Activated CD8-positive, alpha-beta memory T cell treated with anti-CD3 and anti-CD28 coated beads for 36 hours (primary cell): ENCODE results near the gene TMEM200A. TPM values are rescaled to one million over a fixed set of nuclear protein-coding genes. Genes with fewer than 3 reads are reported as not detected.
"Not testable (repeated sequence)": the region's sequence is repeated elsewhere in the genome, so short reads cannot be mapped to it uniquely, and the experiment has no call there.

Experiments used
- CTCF ChIA-PET: fragments of 350-600 bp; sonication (Branson Sonifier 250); formaldehyde crosslinking; loops from one replicate; lab custom pipeline; 2021; ENCODE audit warnings: antibody characterized with exemption; lab: Charles Lee
- POLR2A ChIA-PET: fragments of 350-600 bp; sonication (Branson Sonifier 250); formaldehyde crosslinking; loops from one replicate; lab custom pipeline; 2021; ENCODE audit warnings: antibody characterized with exemption; lab: Charles Lee
- total RNA-seq, 2 experiments: library from RNA; stranded (reverse); gene quantifications; one replicate each; pipeline ENCODE4 v1.2.3, GENCODE V29; 2021

The TMEM200A gene
- under 1 TPM; 0.70 to 0.92 TPM for total RNA-seq

- ChIA-PET POLR2A (no interaction called here), CTCF (interaction anchor here (0.5 to 1.5 kb wide), 4 partner anchors 44 to 333 kb away, joined by 3 to 4 read pairs (median 4); no protein-coding TSS in a partner anchor)
Measured at GRCh38 chr6:130365166-130366106, at the start of gene TMEM200A. Gene TMEM200A (plus strand): TSS chr6:130366017. CDS start chr6:130440423, 74,406 bp downstream.

DNA sequence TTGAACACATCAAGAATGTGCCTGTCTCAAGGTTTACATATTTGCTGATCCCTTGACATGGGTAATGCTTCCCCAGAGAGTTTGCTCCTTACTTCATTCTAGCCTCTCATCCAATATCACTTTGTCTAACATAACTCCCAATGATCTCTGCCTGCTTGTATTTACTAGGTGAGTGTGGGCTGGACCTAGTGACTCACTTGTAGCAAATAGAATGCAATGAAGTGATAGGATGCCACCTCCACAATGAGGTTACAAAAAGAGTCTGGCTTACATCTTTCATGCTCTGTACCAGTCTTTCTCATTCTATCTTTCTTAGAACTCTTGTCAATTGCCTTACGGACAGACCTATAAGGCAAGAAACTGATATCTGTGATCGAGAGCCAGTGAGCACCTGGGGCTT lies 44.9 kb upstream of the TMEM200A start:
- ChIA-PET CTCF (interaction anchor here (1.2 to 1.3 kb wide), 2 partner anchors 45 to 376 kb away, joined by 4 to 5 read pairs; partner anchors contain the start of gene TMEM200A), POLR2A (no interaction called here)

DNA sequence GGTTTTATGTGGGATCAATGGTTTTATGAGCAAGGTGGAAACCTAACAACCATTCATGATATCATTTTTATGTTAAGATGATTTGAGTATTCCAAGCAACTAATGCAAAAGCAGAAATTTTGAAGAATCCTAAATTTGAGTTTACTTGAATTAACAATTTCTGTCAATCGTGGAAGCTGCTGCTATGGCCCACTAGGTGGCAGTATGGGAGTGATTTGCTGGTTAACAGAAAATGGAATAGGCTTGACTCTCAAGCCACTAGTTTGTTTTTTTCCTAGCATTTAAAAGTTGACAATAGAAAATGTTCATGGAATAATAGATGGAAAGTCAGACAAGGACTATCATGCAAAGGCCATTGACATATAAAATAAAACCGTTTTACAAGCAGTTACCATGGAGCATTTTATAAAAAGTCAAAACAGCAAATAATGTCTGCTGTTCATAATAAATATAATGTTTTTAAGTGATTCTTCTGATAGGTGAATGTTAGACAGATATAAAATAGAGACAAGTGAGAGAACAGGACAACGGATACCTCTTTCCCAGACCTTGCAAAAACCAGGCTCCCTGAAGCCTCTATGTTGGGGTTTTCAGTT lies 43.0 kb upstream of the TMEM200A start:
- CTCF ChIA-PET, result interaction anchor here (0.9 to 1.8 kb wide), 5 partner anchors 9 to 550 kb away, joined by 3 read pairs; no protein-coding TSS in a partner anchor
- POLR2A ChIA-PET, result no interaction called here

DNA sequence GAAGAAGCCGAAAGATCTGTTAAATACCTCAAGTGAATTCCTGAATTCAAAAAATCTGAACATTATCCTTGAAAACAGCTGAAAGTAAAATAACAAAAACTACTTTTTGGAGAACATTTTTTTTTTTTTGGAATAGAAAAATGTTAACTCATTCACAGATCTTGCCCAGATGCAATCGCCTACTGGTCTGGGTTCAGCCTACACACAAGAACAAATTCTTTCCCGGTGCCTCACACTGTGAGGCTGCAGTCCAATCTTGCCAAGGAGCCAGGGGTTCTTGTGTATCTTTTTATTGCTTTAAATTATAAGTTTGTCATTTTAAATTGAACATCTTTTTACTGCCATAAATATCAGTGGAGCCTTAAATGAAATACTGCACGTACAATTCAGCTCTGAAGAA lies 41.2 kb upstream of the TMEM200A start:
- POLR2A ChIA-PET, result no interaction called here
- CTCF ChIA-PET, result interaction anchor here (0.7 kb wide), 1 partner anchor 338 kb away, joined by 3 read pairs; no protein-coding TSS in a partner anchor

DNA sequence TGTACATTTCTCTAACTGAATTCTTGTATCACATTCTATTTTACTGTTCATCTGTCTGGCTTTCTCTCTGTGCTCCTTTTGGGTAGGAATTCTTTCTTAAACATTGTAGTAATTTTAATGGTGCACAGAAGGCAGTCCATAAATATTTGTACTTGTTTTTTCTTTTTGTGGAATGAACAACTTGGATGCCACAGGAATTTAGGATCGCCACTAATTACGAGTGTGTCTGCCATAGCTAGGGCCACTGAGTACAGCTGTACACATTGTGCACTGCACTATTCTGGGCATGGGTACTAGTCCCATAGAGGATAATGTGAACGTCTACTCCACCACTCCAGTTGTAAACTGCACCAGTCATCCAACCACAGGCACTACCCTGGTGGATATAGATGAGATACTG lies 39.3 kb upstream of the TMEM200A start:
- POLR2A ChIA-PET, result no interaction called here
- CTCF ChIA-PET, result no interaction called here

DNA sequence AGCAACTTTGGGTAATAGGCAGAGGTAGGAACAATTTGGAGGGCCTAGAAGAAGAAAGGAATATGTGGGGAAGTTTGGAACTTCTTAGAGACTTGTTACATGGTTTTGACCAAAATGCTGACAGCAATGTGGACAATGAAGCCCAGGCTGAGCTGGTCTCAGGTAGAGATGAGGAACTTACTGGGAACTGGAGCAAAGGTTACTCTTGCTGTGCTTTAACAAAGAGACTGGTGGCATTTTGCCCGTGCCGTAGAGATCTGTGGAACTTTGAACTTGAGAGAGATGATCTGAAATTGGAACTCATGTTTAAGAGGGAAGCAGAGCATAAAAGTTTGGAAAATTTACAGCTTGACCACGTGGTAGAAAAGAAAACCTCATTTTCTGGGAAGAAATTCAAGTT lies 28.3 kb upstream of the TMEM200A start:
- ChIA-PET CTCF (no interaction called here), POLR2A (no interaction called here)

GRCh38 chr6:130346324-130346723 lies 19.5 kb upstream of the TMEM200A start:
- POLR2A ChIA-PET, CTCF ChIA-PET: not testable (repeated sequence)

GRCh38 chr6:130354322-130354721 lies 11.5 kb upstream of the TMEM200A start:
- ChIA-PET CTCF (no interaction called here), POLR2A (no interaction called here)

DNA sequence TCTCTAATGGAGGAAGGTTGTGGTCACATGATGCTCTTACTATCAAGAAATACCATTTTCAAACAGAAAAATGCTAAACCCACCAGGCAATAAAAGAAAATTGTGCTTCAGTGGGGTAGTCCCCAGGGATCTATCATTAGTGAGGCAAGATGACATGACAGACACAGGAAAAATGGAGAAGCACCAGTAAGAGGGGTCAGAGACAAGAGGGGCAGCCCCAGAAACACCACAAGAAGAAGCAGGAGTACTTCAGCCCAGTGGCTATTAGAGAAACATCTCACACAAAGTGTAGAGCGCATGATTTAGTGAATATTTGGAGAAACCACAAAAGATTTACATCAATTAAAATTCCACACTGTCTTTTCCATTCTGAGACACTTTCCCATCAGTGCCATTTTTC lies 10.2 kb upstream of the TMEM200A start:
- POLR2A ChIA-PET, result no interaction called here
- CTCF ChIA-PET, result no interaction called here

DNA sequence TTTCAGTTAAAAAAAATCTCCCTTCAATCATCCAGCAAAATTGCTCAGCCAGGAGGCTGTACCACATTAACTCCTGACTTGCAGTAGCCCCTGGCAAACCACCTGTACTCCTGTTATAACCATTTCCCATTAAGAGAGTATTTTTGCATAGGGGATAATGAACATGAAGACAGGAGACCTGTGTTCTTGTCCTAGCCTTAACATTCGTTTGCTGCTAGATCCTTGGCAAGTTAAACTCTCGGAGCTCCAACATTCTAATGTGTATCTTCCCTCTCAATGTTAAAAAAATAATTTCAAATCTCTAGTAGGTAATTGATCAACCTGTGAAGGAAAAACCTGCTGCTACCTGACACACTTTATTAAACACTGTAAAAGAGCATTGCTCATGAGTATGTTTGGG lies 8.4 kb upstream of the TMEM200A start:
- POLR2A ChIA-PET, result no interaction called here
- CTCF ChIA-PET, result no interaction called here

- ChIA-PET CTCF (no interaction called here), POLR2A (no interaction called here)
Measured at GRCh38 chr6:130359736-130360135, 6.1 kb upstream of the TMEM200A start.

DNA sequence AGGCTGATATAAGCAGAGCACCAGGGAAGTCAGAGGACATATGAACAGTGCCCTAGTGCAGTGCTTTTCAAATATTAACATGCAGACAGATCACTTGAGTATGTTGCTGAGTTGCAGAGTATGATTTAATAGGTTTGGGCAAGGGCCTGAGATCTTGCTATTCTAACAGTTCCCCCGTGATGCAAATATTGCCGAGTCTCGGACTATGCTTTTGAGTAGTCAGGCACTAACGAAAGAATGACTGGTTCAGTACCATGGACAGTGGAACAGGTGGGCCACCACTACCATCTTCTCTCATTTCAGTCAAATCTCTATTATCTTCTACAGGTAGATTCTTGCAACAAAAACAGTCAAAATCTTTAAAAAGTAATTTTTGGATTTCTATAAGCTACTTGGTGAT lies 3.7 kb upstream of the TMEM200A start:
- ChIA-PET POLR2A (no interaction called here), CTCF (no interaction called here)

DNA sequence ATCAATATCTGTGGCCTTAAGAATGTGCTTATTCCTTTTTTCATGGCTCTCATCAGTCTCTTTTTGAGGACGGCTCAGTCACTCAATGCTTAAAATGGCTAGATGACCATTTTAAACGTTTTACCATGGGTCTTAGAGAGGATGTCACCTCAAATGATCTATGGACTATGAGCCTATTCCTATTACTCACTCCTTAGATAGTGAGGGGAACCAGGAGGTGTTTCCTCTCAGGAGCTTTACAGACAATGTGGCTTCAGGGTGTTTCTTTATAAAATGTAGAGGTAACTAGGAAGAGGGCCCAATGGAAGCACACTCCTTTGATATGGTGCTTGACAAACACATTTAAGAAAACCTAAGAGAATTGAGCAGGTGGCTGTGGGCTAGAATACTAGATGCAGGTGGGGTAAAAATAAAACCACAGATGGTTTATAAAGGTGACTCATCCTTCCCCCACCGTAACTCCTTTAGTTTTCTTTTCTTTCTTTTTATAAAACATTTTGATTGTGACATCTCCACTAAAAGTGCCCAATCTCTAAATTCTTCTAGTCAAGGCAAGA lies 1.5 kb upstream of the TMEM200A start:
- ChIA-PET POLR2A (no interaction called here), CTCF (no interaction called here)

GRCh38 chr6:130366107-130367005 lies 539 bp downstream of the TMEM200A start:
- ChIA-PET CTCF (interaction anchor here (0.5 to 1.5 kb wide), 3 partner anchors 45 to 185 kb away, joined by 3 to 4 read pairs (median 3); no protein-coding TSS in a partner anchor), POLR2A (no interaction called here)

- POLR2A ChIA-PET, result no interaction called here
- CTCF ChIA-PET, result no interaction called here
Measured at GRCh38 chr6:130367767-130368166, 1.9 kb downstream of the TMEM200A start.

DNA sequence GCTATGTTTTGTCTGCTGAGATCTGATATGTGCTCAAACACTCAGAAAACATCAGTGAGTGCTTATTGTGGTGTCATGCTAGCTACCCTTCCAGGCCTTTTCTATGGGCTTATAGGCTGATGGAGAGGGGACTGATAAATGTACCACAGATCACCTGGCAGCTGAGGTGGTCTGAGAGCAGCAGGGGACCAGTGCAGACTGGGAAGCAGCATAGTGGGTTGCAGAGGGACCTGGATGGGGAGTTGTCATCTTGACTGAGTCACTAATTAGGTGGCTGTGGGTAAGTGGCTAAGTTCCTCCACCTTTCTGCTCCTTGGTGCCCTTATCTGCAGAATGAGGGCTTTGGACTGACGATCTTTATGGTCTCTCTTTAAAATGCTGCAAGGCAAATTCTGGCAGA lies 2.8 kb downstream of the TMEM200A start:
- CTCF ChIA-PET, result interaction anchor here (0.6 kb wide), 2 partner anchors 227 to 307 kb away, joined by 3 to 4 read pairs; no protein-coding TSS in a partner anchor
- POLR2A ChIA-PET, result no interaction called here

GRCh38 chr6:130369831-130370230 lies 4.0 kb downstream of the TMEM200A start:
- POLR2A ChIA-PET, result no interaction called here
- CTCF ChIA-PET, result no interaction called here

GRCh38 chr6:130371921-130372420 lies 6.2 kb downstream of the TMEM200A start:
- ChIA-PET POLR2A (no interaction called here), CTCF (no interaction called here)

DNA sequence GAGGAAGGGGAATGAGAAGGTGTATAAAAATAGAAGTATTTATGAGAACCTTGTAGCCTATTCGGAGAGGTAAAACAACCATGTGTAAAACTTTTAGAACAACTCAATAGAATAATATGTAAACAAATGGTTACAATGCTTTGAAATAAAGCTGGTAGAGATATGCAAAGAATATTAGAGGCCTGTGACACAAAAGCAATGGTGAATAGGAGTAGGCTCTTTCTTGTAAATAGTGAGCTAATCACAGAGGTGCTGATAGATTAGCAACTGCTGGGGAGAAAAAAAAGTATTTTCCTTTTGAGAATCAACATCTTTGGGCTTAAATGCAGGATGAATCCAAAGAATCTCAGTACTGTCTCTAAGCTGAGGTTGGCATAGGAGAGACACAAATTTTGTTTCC lies 7.0 kb downstream of the TMEM200A start:
- POLR2A ChIA-PET, result no interaction called here
- CTCF ChIA-PET, result no interaction called here
